T-helper 1 cell (primary cell): ENCODE data around the gene PAQR7.

Experiments used
- DNase-seq, 5 donors: peaks; one replicate each; pipeline ENCODE4 v3.0.0-alpha.2; 2012 to 2020
- total RNA-seq, 4 donors: gene quantifications; one replicate each; lab custom pipeline; 2026; lab: John Stamatoyannopoulos, UW

The PAQR7 gene, protein sequence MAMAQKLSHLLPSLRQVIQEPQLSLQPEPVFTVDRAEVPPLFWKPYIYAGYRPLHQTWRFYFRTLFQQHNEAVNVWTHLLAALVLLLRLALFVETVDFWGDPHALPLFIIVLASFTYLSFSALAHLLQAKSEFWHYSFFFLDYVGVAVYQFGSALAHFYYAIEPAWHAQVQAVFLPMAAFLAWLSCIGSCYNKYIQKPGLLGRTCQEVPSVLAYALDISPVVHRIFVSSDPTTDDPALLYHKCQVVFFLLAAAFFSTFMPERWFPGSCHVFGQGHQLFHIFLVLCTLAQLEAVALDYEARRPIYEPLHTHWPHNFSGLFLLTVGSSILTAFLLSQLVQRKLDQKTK
- total RNA-seq: 2.1 to 3.4 (median 2.8) reads per million in 4 donors

DNA sequence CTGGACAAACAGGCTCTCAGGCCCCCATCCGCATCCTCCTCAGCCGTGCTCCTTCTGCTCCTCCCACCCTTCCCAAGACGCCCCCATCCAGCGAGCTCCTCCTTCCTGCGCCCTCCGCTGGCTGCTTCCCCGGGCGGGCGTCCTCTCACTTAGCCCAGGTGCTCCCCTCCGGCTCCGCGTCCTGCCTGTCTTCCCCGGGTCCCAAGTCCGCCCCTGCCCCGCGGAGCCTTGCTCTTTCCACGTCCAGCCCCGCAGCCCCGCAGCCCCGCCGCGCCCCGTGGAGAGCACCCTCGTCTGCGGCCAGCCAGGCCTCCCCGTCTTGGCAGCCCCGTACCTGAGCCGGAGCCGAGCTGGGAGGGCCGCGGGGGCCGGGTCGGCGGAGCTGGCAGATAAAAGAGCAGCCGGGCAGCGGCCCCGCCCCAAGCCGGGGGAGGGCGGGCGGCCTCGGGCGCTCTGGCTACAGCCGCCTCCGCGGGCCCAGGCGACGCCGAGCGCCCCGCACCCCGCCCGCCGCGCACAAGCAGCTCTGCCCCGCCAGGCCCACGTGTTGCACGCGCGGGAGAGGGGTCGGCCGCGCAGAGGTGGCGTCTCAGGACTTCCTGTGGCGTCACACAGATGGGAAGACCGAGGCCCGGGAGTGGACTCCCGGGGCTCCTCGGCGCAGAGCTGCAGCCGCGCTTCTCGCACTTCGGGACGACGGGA lies at the start of gene PAQR7:
Gene PAQR7 (minus strand): TSS at position 555 of the 702 bp plus-strand sequence. CDS start 11,869 bp downstream, outside the sequence.
- peak; percentile 32 to 60 (median 43) for DNase-seq

DNA sequence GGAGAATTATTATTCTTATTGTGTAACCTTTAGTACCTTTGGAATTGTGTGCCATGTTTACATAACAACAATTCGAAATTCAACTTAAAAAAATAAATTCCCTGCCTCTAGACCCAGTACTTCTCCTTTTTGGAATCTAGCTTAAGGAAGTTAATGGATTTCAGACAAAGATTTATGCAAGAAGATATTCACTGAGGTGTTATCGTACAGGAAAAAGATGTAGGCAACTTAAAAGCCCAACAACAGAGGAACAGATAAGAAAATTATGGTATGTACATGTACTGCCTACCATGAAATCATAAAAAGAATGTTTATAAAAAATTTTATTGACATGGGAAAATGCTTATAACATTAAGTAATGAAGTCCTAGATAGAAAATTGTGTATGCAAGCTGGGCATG lies 48.9 kb upstream of the PAQR7 start:
- DNase-seq: no peak

DNA sequence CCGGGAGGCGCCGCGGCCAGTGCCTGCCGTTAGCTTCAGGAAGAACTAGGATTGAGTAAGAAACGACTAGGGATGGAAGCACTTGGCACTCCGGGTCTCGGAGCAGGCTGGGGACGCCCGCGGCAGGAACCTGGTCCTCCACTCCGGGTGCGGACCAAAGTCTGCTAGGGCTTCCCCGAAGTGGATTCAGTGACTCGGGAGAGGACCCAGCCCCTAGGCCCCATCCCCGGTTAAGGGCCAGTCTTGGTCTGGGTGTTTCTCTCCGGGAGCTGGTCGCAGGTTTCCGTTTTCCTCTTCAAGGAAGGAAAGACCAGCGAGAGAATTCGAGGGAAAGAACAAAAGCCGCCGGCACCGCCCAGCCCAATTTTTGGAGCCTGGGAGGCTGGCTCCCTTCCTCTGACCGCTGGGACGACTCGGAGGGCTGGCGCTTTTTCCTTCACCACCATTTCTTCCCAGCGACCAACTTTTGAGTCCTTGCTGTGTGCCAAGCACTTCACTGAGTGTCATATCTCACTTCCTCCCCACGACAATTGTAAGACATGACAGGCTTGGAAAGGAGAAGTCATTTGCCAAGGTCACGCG lies 47.6 kb upstream of the PAQR7 start:
- DNase-seq: no peak

DNA sequence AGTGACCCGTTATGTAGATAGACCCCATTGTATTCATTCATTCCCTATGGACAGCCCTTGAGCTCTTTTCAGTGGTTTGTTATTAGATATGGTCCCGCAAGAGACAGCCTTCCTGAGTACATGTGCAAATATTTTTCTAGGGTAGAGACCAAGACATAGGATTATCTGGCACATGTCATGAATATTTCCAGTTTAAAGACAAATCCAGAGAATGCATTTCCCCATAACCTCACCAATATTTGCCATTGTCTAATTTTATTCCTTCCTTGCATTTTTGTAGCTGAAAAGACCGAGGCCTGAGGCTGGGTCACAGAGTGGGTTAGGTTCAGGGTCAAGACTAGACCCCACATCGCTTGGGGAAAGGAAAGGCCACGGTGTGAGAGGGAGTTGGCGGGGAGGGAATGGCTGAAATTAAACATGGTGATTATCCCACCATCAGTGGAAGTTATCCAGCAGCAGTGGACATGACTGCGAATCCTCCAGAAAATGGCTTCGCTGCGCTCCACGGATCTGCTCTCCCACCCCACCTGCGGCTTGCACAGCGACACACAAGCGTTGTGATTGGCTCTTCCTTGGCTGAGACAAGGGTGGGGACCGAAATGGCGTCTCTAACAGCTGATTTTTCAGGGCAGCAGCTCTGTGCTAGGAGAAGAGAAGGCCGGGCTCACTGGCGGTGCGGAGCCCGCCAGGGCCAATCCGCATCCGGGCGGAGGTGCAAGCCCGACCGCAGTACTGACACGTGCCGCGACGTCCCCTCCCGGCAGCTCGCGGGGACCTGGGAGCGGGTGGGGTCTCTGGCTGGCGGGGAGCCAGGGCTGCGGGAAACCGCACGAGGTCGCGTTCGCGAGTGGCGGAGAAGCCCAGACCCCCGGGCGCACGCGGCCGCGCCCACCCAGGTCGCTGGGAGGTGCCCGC lies 46.8 kb upstream of the PAQR7 start:
- DNase-seq: peak; percentile 12 to 43 (median 29)

DNA sequence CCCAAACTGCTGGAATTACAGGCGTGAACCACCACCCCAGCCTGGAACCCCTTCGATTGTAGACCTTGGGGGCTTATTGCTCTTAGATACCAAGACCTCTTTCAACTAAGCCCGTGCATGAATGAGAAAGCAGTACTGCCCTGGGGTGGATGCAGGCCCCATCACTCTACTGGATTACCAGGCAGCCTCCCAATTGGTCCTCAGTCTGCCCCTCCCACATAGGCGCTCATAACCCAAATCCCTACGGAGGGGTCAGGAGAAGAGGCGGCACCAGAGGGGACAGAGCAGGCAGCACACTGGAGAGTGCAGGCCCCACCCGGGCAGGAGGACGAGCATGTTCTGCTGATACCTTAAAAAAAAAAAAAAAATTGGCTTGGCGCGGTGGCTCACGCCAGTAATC lies 43.1 kb upstream of the PAQR7 start:
- no peak for DNase-seq

DNA sequence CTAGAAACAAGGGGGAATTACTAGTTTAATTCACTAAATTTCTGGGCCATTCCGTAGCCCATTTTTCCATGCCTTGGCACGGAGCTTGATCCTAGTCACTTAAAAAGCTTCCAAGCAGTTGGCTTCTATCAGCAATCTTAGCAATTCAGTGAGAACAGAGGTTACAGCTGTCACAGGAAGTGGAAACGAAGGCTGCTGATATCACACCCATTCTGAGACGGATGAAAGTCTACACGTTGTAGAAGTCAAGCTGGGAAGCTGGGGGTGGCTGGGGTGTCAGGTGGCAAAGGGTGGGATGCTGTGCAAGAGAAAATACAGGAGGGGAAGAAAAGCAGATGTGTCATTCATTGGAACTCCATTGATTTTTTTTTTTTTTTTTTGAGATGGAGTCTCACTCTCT lies 42.5 kb upstream of the PAQR7 start:
- DNase-seq: peak in 1 of 5 donors; percentile 30

DNA sequence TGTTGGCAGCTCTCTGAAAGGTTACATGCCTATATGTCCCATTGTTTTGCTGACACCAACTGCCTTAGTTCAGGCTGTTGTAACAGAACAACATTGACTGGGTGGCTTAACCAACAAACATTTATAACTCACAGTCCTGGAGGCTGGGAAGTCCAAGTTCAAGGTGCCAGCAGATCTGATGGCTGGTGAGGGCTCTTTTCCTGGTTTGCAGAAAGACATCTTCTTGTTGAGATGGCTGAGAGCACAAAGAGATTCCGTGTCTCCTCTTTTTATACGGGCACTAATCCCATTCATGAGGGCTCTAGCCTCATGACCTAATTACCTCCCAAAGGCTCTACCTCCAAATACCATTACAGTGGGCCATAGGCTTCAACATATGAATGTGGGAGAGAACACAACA lies 41.0 kb upstream of the PAQR7 start:
- DNase-seq: no peak

DNA sequence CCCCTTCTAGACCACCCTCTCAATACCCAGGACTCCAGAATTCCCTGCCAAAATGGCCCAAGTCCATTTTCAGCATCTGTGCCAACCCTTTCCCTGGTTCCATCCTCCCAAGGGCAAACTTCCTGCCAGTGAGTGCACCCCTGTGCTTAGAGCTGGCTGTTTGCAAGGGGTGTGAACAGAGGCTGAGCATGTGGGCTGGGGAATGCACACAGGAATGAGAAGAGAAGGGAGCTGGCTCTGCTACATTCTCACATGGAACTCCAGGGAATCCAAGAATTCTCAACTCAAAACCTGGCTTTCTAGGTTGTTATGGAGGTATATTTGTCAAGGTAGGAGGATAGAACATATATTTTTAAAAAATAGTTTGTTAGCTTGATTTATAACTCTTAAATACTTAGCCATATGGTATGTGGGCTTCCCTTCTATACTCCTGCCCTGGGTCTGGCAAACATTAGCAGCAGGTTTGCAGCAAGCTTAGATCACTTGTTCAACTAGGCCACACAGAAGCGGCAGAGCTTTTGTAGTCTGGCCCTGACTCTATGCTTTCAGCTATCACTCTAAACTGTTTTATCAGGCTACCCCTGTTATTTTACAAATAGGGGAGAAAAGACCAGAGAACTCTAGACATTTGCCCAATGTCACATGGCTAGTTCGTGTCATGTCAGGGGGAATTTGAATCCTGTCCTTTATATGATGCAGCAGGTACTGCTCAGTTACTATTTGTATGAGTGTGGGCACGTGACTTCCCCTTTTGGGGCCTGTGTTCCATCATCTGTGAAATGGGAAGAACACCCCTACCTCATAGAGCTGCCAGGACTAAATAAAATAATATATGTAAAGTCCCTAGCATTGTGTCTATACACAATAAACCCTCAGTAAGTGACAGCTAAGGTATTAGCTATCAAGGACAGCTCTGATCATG lies 38.8 kb upstream of the PAQR7 start:
- DNase-seq: no peak

DNA sequence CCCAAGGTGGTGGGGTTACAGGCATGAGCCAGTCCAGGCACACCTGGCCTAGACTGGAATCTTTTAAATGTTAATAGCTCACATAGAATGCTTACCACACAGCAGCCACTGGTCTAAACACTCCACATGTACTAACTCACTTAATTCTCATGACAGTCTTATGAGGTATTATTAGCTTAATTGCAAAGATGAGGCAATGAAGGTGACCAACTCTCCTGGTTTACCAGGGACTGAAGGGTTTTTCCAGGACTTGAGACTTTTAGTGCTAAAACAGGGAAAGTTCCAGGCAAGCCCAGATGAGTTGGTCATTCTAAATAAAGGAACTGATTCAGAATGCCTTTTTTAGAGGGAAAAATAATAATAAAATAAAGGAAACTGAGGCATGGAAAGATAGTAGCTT lies 37.7 kb upstream of the PAQR7 start:
- no peak for DNase-seq

DNA sequence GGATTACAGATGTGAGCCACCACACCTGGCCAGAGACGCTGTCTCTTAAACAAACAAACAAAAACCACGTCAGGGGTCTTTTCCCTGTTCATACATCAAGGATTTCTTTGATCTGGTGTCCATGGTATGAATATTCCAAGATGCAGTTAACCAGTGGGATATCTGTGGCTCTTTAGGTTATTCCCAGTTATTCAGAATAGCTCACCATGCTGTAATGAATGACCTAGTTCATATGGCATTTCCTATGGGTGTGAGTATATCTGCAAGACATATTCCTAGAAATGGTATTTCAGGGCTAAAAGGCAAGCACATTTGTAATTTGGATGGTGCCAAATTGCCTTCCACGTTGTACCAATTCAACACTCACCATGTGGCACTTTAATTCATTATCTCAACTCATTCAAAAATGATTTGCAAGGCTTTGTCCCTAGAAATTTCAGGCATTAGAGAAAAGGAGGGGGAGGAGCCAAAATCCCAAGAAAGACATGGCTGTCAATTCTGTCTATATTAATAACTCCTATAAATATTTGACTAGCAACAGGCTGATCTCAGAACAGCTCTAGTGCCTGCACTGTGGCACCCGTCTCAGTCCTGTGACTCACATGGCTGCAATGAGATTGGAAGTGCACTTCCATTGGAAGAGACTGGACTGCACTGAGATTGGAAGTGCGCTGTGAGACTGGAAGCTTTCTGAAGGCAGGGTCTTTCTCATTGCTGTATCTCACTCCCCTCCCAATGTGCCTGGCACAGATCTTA lies 36.7 kb upstream of the PAQR7 start:
- DNase-seq: no peak

DNA sequence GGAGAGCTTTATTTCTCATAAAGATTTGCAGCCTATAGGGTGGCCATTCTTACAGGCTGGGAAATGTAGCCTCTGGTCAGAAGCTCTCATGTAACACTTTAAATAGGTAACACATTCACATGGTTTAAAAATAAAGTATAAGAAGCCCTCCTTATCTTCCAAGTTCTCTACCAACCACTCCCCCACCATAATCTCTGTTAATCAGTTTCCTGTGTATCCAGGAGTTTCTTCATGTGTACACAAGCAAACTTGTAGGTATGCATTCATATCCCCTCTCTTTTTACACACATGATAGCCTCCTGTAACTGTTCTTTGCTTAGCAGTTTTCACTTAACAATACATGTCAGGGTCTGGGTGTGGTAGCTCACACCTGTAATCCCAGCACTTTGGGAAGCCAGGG lies 35.7 kb upstream of the PAQR7 start:
- DNase-seq: no peak

DNA sequence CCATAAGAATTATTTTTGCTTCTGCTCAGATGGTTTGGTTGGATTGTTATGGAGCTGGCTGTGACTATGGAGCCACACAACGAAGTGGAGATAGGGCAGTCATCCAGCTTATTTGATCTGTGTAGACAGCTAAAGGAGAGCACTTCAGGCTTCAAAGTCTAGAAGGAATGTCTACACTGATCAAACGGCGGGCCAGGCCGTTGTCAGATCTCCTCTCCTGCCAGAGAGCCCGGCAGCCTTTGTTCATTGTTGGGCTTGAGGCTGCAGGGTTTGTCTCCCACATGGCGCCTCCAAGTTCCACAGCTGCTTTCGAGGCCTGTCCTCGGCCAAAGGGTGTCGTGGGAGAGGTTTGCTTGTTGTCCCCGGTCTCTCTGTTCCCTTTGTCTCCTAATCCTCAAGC lies 33.5 kb upstream of the PAQR7 start:
- no peak for DNase-seq

DNA sequence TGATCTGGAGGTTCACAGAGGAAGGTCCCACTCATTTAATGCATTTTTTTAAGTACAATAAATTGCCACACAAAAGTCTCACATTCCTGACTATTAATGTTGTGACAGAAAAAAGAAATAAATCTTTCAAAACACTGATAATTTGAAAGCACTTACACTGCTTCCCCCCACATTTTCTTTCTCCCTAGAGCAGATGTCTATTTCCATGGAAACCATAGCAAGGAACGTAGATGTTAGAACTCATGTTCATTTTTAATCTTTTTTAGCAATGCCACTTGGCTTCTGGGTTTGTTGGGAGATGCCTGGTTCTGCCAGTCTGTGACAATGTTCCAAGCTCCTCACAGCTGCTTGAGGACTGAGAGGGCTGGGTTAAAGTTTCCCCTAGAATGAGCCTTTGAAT lies 32.7 kb upstream of the PAQR7 start:
- DNase-seq: no peak

DNA sequence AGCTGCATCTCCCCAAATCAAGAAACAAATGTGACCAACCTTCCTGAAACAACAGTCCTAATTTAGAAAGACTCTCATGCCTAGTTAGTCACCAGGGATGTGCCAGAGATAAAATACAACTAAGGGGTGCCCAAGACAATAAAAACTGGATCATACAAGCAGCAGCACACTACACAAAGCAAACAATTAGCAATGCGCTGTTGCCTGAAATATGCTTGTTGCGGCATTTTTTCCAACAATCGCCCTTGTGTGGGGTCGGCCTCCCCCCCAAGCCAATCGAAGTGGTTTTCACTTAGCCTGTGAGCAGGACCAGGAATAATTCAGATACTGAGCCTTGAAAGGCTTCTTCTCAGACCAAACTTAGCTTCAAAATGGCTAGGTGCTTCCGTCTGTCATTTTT lies 32.1 kb upstream of the PAQR7 start:
- DNase-seq: no peak

DNA sequence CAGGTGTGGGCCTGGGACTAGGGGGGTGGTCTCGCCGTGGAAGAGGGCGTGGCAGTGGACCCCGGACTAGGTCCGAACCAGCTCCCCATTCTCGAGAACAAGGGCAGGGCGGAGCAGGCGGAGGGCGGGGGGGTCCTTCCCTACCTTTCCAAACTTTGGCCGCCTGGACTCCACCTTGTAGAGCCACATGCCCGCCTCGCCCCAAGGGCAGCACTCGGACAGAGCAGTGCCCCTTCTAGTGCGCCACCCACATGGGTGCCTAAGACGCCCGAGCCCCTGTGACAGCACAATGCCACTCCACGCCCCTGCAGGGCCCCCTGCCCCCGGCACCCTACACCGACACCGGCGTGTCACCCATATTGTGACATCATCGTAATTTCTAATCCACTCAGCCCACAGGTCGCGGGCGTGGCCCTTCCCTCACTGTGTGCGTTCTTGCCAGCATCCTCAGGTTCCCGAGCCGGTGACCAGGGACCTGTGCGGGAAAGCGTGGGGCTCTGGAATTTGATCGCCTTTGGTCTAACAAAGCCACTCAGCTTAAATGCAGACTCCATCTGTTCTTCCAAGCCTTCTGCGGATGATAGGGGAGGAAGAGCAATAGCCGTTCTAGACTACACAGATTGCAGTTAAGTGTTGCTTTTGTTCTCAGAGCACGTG lies 31.3 kb upstream of the PAQR7 start:
- DNase-seq: peak in 4 of 5 donors; percentile 18 to 27 (median 24)

DNA sequence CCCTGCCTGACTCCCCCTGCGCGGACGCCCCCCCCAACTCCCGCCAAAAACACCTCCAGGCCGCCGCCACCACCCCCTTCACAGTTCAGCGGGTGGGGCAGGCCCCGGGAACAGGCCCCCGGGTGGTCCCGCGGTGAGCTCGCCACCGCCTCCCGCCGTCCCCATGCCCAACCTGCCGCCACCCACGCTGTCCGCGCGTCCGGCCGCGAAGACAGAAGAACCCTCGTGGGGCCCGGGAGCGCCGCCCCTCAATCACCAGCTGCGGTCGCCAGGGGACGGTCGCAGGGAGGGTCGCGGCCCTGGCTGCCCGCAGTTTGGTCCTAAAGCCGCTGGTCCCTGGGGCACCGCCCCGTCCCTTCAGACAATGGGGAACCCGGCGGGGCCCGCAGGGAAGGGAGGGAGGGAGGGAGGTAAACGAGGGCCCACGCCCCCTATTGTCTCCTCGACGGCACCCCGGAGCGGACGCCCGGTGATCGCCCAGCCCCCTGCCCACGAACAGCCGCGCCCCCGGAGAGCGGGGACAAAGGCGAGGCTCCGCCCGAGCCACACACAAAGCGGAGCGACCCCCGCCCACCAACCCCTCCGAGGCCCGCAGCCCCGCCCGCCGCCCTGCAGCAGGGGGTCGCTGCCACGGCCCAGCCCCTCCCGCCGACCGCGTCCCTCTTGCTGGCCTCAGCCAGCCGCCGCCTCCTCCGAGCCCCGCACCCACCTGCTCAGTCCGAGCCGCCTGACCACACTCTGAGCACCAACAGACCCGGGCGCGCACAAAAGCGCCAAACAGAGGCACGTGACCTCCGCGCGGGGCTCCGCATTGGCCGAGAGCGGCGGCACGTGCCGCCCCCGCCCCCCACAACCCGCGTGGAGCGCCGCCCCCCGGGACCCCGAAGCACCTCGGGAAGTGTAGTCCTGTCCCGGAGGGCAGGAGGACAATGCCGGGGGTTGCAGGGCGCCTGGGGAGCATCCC lies 30.5 kb upstream of the PAQR7 start, which contains the start of gene STMN1:
Gene STMN1 (minus strand): TSS at position 740 of the 964 bp plus-strand sequence. CDS start 1,743 bp downstream, outside the sequence.
- DNase-seq: peak; percentile 80 to 94 (median 85)

DNA sequence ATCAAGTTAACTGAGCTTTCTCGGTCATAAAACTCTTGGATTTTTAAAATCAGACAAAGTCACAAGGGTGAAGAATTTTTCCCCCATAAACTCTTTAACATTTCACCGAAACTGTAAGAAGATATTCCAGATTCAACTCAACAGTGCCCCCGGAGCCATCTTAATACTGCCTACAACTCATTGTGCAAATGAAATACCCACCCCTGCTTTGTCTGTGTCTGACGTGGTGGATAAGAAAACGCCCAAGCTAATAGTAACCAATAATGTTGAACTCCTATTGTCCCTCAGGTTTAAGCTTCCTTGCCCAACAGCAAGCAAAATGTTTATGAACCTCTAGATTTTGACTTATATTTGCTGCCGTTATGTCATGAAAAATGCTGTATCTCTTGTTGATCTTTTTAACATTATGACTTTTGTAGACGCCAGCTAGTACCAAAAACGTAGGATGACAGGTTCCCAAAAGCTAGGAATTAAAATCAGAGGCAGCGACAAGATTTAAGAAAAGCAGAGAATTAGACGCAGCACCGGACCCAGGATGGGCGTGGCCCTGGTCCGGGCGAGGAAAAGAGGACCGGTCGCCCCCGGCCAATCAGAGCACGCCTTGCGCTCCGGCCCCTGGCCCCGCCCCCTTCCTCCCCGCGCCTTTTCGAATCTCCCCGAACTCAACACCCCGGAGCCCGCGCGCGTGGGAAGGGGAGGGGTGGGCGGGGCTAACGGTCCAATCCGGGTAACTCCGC lies 29.6 kb upstream of the PAQR7 start:
- peak; percentile 83 to 96 (median 84) for DNase-seq

DNA sequence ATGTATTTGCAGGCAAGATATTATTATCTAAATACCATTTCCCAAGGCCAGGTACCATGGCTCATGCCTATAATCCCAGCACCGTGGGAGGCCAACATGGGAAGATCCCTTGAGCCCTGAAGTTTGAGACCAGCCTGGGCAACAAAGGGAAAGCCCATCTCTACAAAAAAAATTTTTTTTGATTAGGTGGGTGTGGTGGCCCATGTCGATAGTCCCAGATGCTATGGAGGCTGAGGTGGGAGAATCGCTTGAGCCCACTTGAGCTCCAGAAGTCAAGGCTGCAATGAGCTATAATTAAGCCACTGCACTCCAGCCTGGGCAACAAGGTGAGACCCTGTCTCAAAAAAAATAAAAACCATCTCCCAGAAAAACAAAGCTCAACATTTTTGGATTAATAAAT lies 28.5 kb upstream of the PAQR7 start:
- no peak for DNase-seq
